C4-2B (cell line): ENCODE data around the gene IGFALS.

Source experiments
- H3K27ac ChIP-seq: fragments of 450-650 bp; 2 replicates; pipeline ENCODE4 v1.5.1; 2017
- CTCF ChIP-seq: fragments of 450-650 bp; conservative IDR thresholded peaks from 2 replicates; pipeline ENCODE4 v1.5.1; 2017; ENCODE audit warnings: mild to moderate bottlenecking
- ZFX ChIP-seq: fragments of 450-650 bp; IDR thresholded peaks from 2 replicates; pipeline ENCODE4 v1.6.1; 2017

IGFALS gene

DNA sequence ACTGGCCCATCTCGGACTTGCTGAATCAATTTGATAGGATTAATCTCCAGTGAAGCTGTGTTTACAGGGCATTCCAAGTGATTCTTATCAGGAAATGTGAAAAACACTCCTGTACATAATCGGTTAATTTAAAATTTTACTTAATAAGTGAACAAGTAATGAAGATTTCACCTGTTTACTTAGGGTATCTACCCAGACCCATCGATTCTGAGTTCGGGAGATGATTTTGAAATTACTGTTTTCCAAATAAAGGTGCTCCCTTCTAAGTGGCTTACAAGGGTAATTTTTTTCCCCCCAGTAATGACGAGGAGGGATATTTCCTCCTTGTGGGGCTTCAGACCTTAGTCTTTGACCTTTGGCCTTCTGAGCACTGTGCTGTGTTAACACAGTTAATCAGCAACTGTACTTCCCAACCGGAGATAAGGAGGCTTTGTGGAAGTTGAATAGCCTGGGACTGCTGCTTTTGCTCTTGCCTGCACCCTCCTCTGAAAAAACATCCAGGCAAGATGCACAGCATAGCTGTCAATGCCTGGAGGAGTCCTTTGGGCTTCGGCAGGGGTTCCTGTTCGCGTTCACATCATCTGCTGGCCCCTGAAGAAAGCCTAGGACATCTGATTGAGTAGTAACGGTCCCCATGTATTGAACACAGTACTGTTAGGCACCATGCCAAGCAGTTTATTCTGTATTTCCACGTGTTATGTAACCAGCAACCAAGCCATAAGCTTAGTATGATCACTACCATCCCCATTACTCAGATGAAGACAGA lies 35.3 kb upstream of the IGFALS start:
- no peak overlapping the region for H3K27ac ChIP-seq
- TF ChIP-seq ZFX: no peak

DNA sequence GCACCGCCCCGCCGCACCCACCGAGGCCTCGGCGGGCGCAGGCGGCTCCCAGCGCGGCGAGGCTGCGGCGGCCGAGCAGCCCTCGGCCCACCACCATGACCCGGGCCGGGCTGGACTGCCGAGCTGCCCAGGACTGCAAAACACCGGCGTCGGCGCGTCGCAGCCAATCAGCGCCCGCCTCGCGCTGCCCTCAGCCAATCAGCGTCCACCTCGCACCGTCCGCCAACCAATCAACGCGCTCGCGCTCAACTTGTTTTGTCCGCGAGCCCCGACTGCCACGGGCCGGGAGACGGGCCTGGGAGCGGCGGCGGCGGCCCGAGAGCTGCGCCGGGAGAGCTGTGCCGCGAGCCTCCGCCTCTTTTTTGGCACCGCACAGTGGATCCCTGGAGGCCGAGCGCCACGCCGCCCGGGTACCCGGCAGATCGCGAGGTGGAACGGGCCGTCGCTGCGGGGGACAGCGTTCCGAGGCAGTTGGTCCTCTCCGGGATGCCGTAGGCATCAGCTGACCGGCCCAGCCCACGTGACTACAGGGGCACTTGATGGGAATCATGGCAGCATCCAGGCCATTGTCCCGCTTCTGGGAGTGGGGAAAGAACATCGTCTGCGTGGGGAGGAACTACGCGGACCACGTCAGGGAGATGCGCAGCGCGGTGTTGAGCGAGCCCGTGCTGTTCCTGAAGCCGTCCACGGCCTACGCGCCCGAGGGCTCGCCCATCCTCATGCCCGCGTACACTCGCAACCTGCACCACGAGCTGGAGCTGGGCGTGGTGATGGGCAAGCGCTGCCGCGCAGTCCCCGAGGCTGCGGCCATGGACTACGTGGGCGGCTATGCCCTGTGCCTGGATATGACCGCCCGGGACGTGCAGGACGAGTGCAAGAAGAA lies 33.4 kb upstream of the IGFALS start, which contains the start of the genes FAHD1 and HAGH:
Gene FAHD1 (plus strand): TSS at position 516 of the 883 bp plus-strand sequence. CDS start 33 bp downstream, at position 549.
Gene HAGH (minus strand): TSS at position 135 of the 883 bp plus-strand sequence. CDS start 38 bp downstream, at position 97.
- H3K27ac ChIP-seq: peak within 1 kb of the TSS; percentile 95
- TF ChIP-seq ZFX (peak; percentile 88), CTCF (no peak)

GRCh38 chr16:1825864-1826690 lies 32.6 kb upstream of the IGFALS start:
- TF ChIP-seq CTCF: no peak; the same call in 1 of the 2 replicates
- TF ChIP-seq ZFX: no peak
- peak overlapping the region; percentile 95 for H3K27ac ChIP-seq

GRCh38 chr16:1825381-1825863 lies 31.9 kb upstream of the IGFALS start:
- TF ChIP-seq CTCF: no peak
- TF ChIP-seq ZFX: no peak
- peak overlapping the region; percentile 95; the same call in 1 of the 2 replicates for H3K27ac ChIP-seq

DNA sequence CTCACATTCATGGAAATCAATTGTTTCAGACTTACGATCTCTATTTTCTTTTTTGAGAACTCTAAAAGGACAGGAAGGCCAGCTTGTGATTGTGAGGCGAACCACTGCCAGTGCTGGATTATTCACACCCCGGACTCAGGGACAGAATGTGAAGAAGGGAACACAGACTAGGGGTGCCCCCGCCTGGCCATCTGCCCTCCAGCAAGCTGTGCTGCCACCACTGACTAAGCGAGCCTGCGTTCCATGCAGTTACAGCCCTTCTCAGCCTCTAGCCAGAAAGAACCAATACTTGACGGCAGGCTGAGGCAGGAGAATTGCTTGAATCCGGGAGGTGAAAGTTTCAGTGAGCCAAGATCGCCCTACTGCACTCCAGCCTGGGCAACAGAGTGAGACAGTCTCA lies 30.3 kb upstream of the IGFALS start:
- TF ChIP-seq ZFX (no peak), CTCF (no peak)
- H3K27ac ChIP-seq: no peak overlapping the region

DNA sequence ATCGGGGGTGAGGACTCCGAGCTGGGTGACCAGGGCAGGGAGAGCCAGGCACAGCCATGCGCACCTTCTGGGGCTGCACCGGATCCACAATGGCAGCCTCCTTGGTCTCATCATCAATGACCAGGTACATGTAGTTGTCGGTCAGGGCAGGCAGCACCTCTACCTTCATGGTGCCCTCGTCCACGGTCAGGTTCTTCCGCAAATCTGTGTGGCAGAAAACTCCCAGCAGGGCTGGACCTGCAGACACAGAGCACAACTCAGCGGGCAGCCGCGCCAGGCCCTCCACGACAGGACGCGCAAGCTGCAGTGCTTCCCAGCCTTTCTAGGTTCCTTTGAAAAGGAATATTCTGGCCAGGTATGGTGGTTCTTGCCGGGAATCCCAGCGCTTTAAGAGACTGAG lies 29.3 kb upstream of the IGFALS start:
- no peak overlapping the region for H3K27ac ChIP-seq
- TF ChIP-seq CTCF: no peak

DNA sequence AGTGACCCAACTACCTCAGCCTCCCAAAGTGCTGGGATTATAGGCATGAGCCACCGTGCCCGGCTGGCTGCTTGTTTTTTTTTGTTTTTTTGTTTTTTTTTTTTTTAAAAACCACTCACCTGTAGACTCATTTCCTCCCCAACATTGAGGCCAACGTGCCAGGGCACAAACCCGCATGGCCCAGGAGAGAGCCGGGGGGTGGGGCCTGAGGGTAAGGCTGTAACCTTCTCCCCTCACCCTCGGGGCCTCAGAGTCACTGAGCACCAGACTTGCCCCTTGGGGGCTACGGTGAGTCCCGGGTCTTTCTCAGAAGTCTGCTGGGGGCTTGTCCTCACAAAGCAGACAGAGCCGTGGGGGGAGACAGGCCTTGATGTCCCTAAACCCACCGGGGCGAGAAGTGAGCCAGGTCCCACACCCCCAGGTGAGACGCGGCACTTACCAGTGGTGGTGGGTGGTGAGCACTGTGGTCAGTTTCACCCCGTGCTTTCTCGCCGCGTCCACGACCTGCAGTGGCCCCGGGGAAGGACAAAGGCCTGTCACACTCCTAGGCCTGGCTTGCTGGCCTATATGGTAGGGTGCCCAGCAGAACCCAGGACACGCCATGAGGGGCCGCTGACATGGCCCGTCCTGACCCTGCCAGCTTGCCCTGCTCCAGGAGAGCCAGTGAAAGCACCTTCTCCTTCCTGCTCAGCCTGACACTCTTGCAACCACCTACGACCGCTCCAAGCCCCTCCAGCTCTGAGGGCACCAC lies 28.5 kb upstream of the IGFALS start:
- no peak overlapping the region for H3K27ac ChIP-seq
- no peak for TF ChIP-seq CTCF
- no peak for TF ChIP-seq ZFX
